Endothelial cell of umbilical vein (primary cell): Measurements from ENCODE around the gene LAMB4. TPM values are rescaled to one million over a fixed set of nuclear protein-coding genes. Genes with fewer than 3 reads are reported as not detected.

Experiments
- BruUV-seq: library from RNA; stranded (reverse); fragments of 400-500 nt; replicated peaks from 2 replicates; lab custom pipeline; 2021; lab: Mats Ljungman, UMichigan
- CTCF ChIA-PET: fragments of 300-600, 350-600 bp; sonication (Branson Sonifier 250); formaldehyde crosslinking; loops from one replicate; lab custom pipeline; 2021; ENCODE audit warnings: antibody characterized with exemption, inconsistent platforms; lab: Charles Lee
- POLR2A ChIA-PET: fragments of 300-600, 350-600 bp; sonication (Branson Sonifier 250); formaldehyde crosslinking; loops from one replicate; lab custom pipeline; 2021; ENCODE audit warnings: antibody characterized with exemption, inconsistent platforms; lab: Charles Lee
- DNase-seq: peaks from one replicate; pipeline ENCODE4 v3.0.0-alpha.2; 2011; ENCODE audit warnings: low read depth, low spot score
- FAIRE-seq: peaks from 2 replicates; lab custom pipeline; 2011; peaks lifted over from hg19 to GRCh38; lab: Jason Lieb, UNC
- H2AFZ ChIP-seq: 2 replicates; pipeline ENCODE4 v1.6.0; 2012; ENCODE audit warnings: low read depth, low read length, control low read depth, inconsistent platforms
- H3K27ac ChIP-seq: 2 replicates; pipeline ENCODE4 v1.5.1; 2011; ENCODE audit warnings: low read depth, mild to moderate bottlenecking, control low read depth, low read length, moderate library complexity; ENCODE audit not compliant: insufficient read depth
- H3K27me3 ChIP-seq, 2 experiments: 2 replicates each; pipeline versions ENCODE4 v1.6.0 to v1.6.1; 2011; ENCODE audit warnings: low read length in 2 of 2, mixed read lengths in 1 of 2; ENCODE audit not compliant: control insufficient read depth in 2 of 2, insufficient read depth in 2 of 2
- H3K36me3 ChIP-seq, 2 experiments: 2 replicates in 1 of 2; 3 replicates in 1 of 2; pipeline ENCODE4 v1.5.1; 2011; ENCODE audit warnings: low read length in 2 of 2, mild to moderate bottlenecking in 1 of 2, moderate library complexity in 1 of 2; ENCODE audit not compliant: control insufficient read depth in 2 of 2, insufficient read depth in 2 of 2; ENCODE audit errors: extremely low read depth in 1 of 2
- H3K4me1 ChIP-seq: 3 replicates; pipeline ENCODE4 v1.5.1; 2011; ENCODE audit warnings: mild to moderate bottlenecking, low read length; ENCODE audit not compliant: control insufficient read depth, insufficient read depth; ENCODE audit errors: extremely low read depth
- H3K4me2 ChIP-seq: 2 replicates; pipeline ENCODE4 v1.6.1; 2011; ENCODE audit warnings: low read length, control low read depth, mixed read lengths; ENCODE audit not compliant: insufficient read depth
- H3K4me3 ChIP-seq, 3 experiments: fragments of 200-600 bp in 1 of 3; sonication (generic), shearing (Covaris generic) in 1 of 3; replicated peaks in 1 of 3; 2 replicates each; pipeline ENCODE4 v1.5.1; 2011 to 2016; ENCODE audit warnings: control low read depth in 3 of 3, low read length in 3 of 3, mild to moderate bottlenecking in 2 of 3, inconsistent platforms in 1 of 3, low read depth in 1 of 3, moderate library complexity in 1 of 3; ENCODE audit not compliant: insufficient read depth in 1 of 3
- H3K79me2 ChIP-seq: 2 replicates; pipeline ENCODE4 v1.6.0; 2012; ENCODE audit warnings: low read length, inconsistent platforms; ENCODE audit not compliant: control insufficient read depth, insufficient read depth
- H3K9ac ChIP-seq: replicated peaks from 2 replicates; pipeline ENCODE3; 2011; ENCODE audit warnings: low read length, control low read depth; ENCODE audit not compliant: insufficient read depth; ENCODE audit errors: extremely low read depth
- H3K9me1 ChIP-seq: replicated peaks from 3 replicates; pipeline ENCODE4 v1.6.0; 2011; ENCODE audit warnings: mild to moderate bottlenecking, low read length; ENCODE audit not compliant: control insufficient read depth, insufficient read depth; ENCODE audit errors: extremely low read depth
- H3K9me3 ChIP-seq: replicated peaks from 2 replicates; pipeline ENCODE4 v1.5.1; 2012; ENCODE audit warnings: low read length, inconsistent platforms; ENCODE audit not compliant: control insufficient read depth, insufficient read depth
- H4K20me1 ChIP-seq: replicated peaks from 2 replicates; pipeline ENCODE3; 2011; ENCODE audit warnings: mild to moderate bottlenecking, low read length; ENCODE audit not compliant: control insufficient read depth, insufficient read depth; ENCODE audit errors: extremely low read depth
- EZH2 ChIP-seq: IDR thresholded peaks from 2 replicates; pipeline ENCODE4 v1.6.1; 2012; ENCODE audit warnings: borderline replicate concordance, low read depth, mild to moderate bottlenecking, moderate library complexity, low read length, inconsistent platforms; ENCODE audit not compliant: severe bottlenecking
- FOS ChIP-seq: IDR thresholded peaks from 2 replicates; pipeline ENCODE4 v1.6.1; 2011; ENCODE audit warnings: mild to moderate bottlenecking, low read length, moderate library complexity, borderline replicate concordance; ENCODE audit not compliant: insufficient read depth
- GATA2 ChIP-seq: IDR thresholded peaks from 2 replicates; pipeline ENCODE4 v1.7.0; 2011; ENCODE audit warnings: low read depth, mild to moderate bottlenecking, moderate library complexity, mixed read lengths, low read length; ENCODE audit not compliant: insufficient read length, insufficient read depth
- JUN ChIP-seq: IDR thresholded peaks from 2 replicates; pipeline ENCODE4 v1.6.1; 2011; ENCODE audit warnings: borderline replicate concordance, low read depth; ENCODE audit not compliant: insufficient read length, insufficient read depth
- MYC ChIP-seq: IDR thresholded peaks from one replicate; pipeline ENCODE4 v1.6.1; 2011; ENCODE audit warnings: mild to moderate bottlenecking, low read depth, low read length
- POLR2A ChIP-seq: IDR thresholded peaks from 2 replicates; pipeline ENCODE4 v1.6.1; 2012; ENCODE audit warnings: low read depth, mild to moderate bottlenecking, control low read depth, low read length
- POLR2AphosphoS5 ChIP-seq: IDR thresholded peaks from 2 replicates; pipeline ENCODE4 v1.6.1; 2012; ENCODE audit warnings: low read depth, mild to moderate bottlenecking, control low read depth, low read length, moderate library complexity; ENCODE audit not compliant: insufficient read depth
- dilution Hi-C: fragments of 300-500 bp; cut with MboI; formaldehyde crosslinking; loops from one replicate; pipeline ENCODE4 v1.15.0; 2019; ENCODE audit warnings: low sequenced_read_pairs; ENCODE audit not compliant: extremely low pct_ligation_motif_present
- intact Hi-C: fragments of 100-400 bp; cut with micrococcal nuclease; formaldehyde crosslinking; loops from one replicate; pipeline ENCODE4 v1.10.0; 2022
- polyA plus RNA-seq, 4 experiments: library from polyadenylated mRNA; depleted of rRNA in 3 of 4; stranded (reverse) in 3 of 4; unstranded in 1 of 4; fragments of >200 nt; gene quantifications; 2 replicates each; pipeline versions ENCODE4 v1.2.1 to v1.2.3, GENCODE V29; 2011 to 2012; ENCODE audit warnings: missing spikeins in 1 of 4
- total RNA-seq: library from RNA; stranded (reverse); gene quantifications from 2 replicates; pipeline ENCODE4 v1.2.3, GENCODE V29; 2021
- TF ChIP-seq, protein P1 (sequence below): IDR thresholded peaks from 2 replicates; pipeline ENCODE4 v1.6.1; 2011; ENCODE audit not compliant: insufficient read depth, insufficient read length
- TF ChIP-seq, protein P2 (sequence below), 2 donors: IDR thresholded peaks; 1 replicate in 1 of 2; 2 replicates in 1 of 2; pipeline ENCODE4 v1.5.1; 2011; ENCODE audit warnings: low read length in 2 of 2, mild to moderate bottlenecking in 2 of 2, moderate library complexity in 2 of 2, control low read depth in 1 of 2, inconsistent platforms in 1 of 2, low read depth in 1 of 2; ENCODE audit not compliant: insufficient read depth in 1 of 2; ENCODE audit errors: extremely low read depth in 1 of 2

LAMB4 gene
- total and polyA plus RNA-seq, 2 donors (not counting 3 experiments of a cell fraction or from before 2014, with no cell fraction given), result 0.15 to 0.20 TPM

DNA sequence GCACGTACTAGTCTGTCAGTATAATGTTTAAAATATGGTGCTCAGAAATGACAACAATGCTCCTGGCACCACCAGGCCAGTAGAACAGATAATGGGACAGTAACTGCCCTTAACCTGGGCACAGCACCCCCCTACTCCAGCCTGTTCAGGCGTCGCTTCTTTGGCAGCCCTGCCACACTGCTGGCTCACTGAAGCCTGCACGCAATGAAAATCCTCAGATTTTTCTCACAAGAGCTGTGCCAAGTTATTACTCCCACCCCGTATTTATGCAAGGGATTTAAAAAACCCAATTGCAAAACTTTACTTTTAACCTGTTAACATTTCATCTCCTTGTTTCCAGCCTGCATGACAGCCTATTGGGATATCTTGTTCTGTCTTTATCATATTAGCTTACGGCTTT, 70.6 kb downstream of the LAMB4 start:
- Histone ChIP-seq H3K9me1 (no peaks in the 10 kb centered on the region), H3K4me1 (peaks cover 7% of the 10 kb centered on the region), H3K27ac (no peak overlapping the region), H2AFZ (no peak overlapping the region), H3K4me2 (no peak overlapping the region), H3K4me3 (no peak overlapping the region), H4K20me1 (no peaks in the 10 kb centered on the region), H3K9ac (no peak overlapping the region), H3K36me3 (no peaks in the 10 kb centered on the region), H3K27me3 (no peaks in the 10 kb centered on the region), H3K79me2 (no peaks in the 10 kb centered on the region), H3K9me3 (no peaks in the 10 kb centered on the region)
- POLR2A ChIA-PET, result no interaction called here
- dilution Hi-C loops (no loop called here), intact Hi-C loops (no loop called here)
- TF ChIP-seq JUN (no peak), GATA2 (no peak), POLR2A (no peak), EZH2 (no peak), POLR2AphosphoS5 (no peak)
- no TSS peak for BruUV-seq
- FAIRE-seq (no peak), DNase-seq (no peak)
- CTCF ChIA-PET, result interaction anchor here (0.9 kb wide), 1 partner anchor 36 kb away, joined by 3 read pairs; no protein-coding TSS in a partner anchor

DNA sequence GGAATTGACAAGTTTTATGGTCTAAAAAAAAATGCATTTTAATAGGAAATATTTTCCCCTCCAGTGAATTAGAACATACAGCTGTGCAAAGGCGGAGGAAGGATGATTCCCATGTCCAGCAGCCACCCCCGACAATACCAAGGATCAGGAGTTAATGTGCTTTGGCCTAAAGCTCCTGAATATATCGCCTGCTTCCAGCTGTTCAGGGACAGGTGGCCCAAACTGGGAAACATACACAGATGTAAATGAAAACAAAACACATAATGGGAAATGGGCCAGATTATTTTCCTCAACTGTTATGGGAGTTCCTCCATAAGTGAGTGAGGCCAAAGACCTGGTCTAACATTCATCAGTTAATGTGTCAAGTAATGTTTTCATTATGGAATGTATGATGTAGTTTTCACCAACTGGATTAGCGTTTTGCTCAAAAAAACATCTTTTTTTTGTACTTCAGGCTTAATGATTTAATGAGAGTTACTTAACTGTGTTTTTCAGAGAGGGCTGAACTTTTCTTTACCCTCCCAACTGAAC, 72.1 kb downstream of the LAMB4 start:
- Histone ChIP-seq H3K4me3 (no peak overlapping the region), H3K27me3 (no peaks in the 10 kb centered on the region), H3K79me2 (no peaks in the 10 kb centered on the region), H3K9me1 (no peaks in the 10 kb centered on the region), H3K36me3 (no peaks in the 10 kb centered on the region), H3K9me3 (no peaks in the 10 kb centered on the region), H3K9ac (no peak overlapping the region), H3K27ac (no peak overlapping the region), H2AFZ (no peak overlapping the region), H3K4me1 (peaks cover 7% of the 10 kb centered on the region), H3K4me2 (no peak overlapping the region), H4K20me1 (no peaks in the 10 kb centered on the region)
- FAIRE-seq, result no peak
- BruUV-seq, result no TSS peak
- POLR2A ChIA-PET, result no interaction called here
- CTCF ChIA-PET, result interaction anchor here (1.5 to 2.1 kb wide), 2 partner anchors 42 to 88 kb away, joined by 3 to 6 read pairs; no protein-coding TSS in a partner anchor
- dilution Hi-C loops (no loop called here), intact Hi-C loops (no loop called here)
- no peak for DNase-seq
- TF ChIP-seq FOS (no peak), JUN (no peak), POLR2AphosphoS5 (no peak), MYC (no peak), EZH2 (no peak)
- TF ChIP-seq, protein P1, sequence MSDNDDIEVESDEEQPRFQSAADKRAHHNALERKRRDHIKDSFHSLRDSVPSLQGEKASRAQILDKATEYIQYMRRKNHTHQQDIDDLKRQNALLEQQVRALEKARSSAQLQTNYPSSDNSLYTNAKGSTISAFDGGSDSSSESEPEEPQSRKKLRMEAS, result no peak
- TF ChIP-seq, protein P2, sequence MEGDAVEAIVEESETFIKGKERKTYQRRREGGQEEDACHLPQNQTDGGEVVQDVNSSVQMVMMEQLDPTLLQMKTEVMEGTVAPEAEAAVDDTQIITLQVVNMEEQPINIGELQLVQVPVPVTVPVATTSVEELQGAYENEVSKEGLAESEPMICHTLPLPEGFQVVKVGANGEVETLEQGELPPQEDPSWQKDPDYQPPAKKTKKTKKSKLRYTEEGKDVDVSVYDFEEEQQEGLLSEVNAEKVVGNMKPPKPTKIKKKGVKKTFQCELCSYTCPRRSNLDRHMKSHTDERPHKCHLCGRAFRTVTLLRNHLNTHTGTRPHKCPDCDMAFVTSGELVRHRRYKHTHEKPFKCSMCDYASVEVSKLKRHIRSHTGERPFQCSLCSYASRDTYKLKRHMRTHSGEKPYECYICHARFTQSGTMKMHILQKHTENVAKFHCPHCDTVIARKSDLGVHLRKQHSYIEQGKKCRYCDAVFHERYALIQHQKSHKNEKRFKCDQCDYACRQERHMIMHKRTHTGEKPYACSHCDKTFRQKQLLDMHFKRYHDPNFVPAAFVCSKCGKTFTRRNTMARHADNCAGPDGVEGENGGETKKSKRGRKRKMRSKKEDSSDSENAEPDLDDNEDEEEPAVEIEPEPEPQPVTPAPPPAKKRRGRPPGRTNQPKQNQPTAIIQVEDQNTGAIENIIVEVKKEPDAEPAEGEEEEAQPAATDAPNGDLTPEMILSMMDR (IDR thresholded peaks at IDR 0.05; ENCODE audit: extremely low read depth in 1 of 2, insufficient read depth in 1 of 2, low read depth in 1 of 2, low read length in 2 of 2), result no peak
